ENCODE results near the gene GJB5.
"Not testable (repeated sequence)": the region's sequence is repeated elsewhere in the genome, so short reads cannot be mapped to it uniquely, and the experiment has no call there.

Gene GJB5

GRCh38 chr1:34746101-34746500 lies 8.7 kb upstream of the GJB5 start:
- no peak for DNase-seq

GRCh38 chr1:34746785-34747637 lies 7.8 kb upstream of the GJB5 start:
- no peak for DNase-seq

- no peak for DNase-seq
Observed at GRCh38 chr1:34747638-34747941, 7.3 kb upstream of the GJB5 start.

- no peak for DNase-seq
Observed at GRCh38 chr1:34749992-34750391, 4.9 kb upstream of the GJB5 start.

- no peak for DNase-seq
Observed at GRCh38 chr1:34750610-34751009, 4.2 kb upstream of the GJB5 start.

GRCh38 chr1:34753163-34753562 lies 1.7 kb upstream of the GJB5 start:
- DNase-seq: no peak

GRCh38 chr1:34755961-34756360 lies 1.1 kb downstream of the GJB5 start:
- DNase-seq: no peak

GRCh38 chr1:34757386-34757785 lies 2.5 kb downstream of the GJB5 start:
- no peak for DNase-seq

GRCh38 chr1:34758751-34759150 lies 3.9 kb downstream of the GJB5 start:
- no peak for DNase-seq

- no peak for DNase-seq
Observed at GRCh38 chr1:34759503-34760357, 4.9 kb downstream of the GJB5 start, which contains the start of gene GJB4. Gene GJB4 (plus strand): TSS chr1:34759740. CDS start chr1:34761255, 1,515 bp downstream.

- no peak for DNase-seq
Observed at GRCh38 chr1:34761176-34761761, 6.4 kb downstream of the GJB5 start.

GRCh38 chr1:34761776-34762307 lies 7.0 kb downstream of the GJB5 start:
- DNase-seq: no peak

- DNase-seq: no peak
Observed at GRCh38 chr1:34762474-34763141, 7.8 kb downstream of the GJB5 start.

GRCh38 chr1:34763142-34763781 lies 8.4 kb downstream of the GJB5 start:
- DNase-seq: no peak

GRCh38 chr1:34768856-34769255 lies 14.0 kb downstream of the GJB5 start:
- DNase-seq: no peak

- DNase-seq: no peak
Observed at GRCh38 chr1:34770891-34771504, 16.2 kb downstream of the GJB5 start.

GRCh38 chr1:34771573-34772371 lies 16.9 kb downstream of the GJB5 start:
- no peak for DNase-seq

- not testable (repeated sequence) for DNase-seq
Observed at GRCh38 chr1:34773114-34773513, 18.3 kb downstream of the GJB5 start.

- no peak for DNase-seq
Observed at GRCh38 chr1:34774957-34775356, 20.1 kb downstream of the GJB5 start.

- DNase-seq: no peak
Observed at GRCh38 chr1:34776911-34777310, 22.1 kb downstream of the GJB5 start.

Data from cerebellar nuclear complex (tissue), 1 donor.